WTC11 (cell line): Measurements from ENCODE around the gene CLDN9. TPM values are rescaled to one million over a fixed set of nuclear protein-coding genes. Genes with fewer than 3 reads are reported as not detected.
A peak's percentile ranks its signal among the peaks of the same experiment; 100 is the strongest.

Experiments
- ATAC-seq: fragments of 200-7000 bp; cut with Tn5 transposase; 2 replicates; pipeline ENCODE4 v1.10.0; 2021; ENCODE audit warnings: mild to moderate bottlenecking, moderate library complexity
- CTCF ChIA-PET: fragments of 300-600 bp; sonication (Branson Sonifier 250); formaldehyde crosslinking; loops from one replicate; lab custom pipeline; 2021; ENCODE audit warnings: antibody characterized with exemption; lab: Charles Lee
- POLR2A ChIA-PET: fragments of 350-600 bp; sonication (Branson Sonifier 250); formaldehyde crosslinking; loops from one replicate; lab custom pipeline; 2021; ENCODE audit warnings: antibody characterized with exemption; lab: Charles Lee
- DNase-seq: peaks from one replicate; pipeline ENCODE4 v3.0.0; 2021; ENCODE audit warnings: low spot score
- H3K27ac Mint-ChIP-seq: 2 replicates; pipeline ENCODE4 v1.8.0; 2021; ENCODE audit warnings: mixed read lengths
- H3K27me3 Mint-ChIP-seq: 2 replicates; pipeline ENCODE4 v1.8.0; 2021; ENCODE audit warnings: low read depth, mild to moderate bottlenecking, moderate library complexity, mixed read lengths
- H3K36me3 Mint-ChIP-seq: 2 replicates; pipeline ENCODE4 v1.8.0; 2021; ENCODE audit warnings: mixed read lengths
- H3K4me1 Mint-ChIP-seq: 2 replicates; pipeline ENCODE4 v1.8.0; 2022; ENCODE audit warnings: mixed read lengths
- H3K4me3 Mint-ChIP-seq: 2 replicates; pipeline ENCODE4 v1.8.0; 2021; ENCODE audit warnings: mild to moderate bottlenecking, moderate library complexity, mixed read lengths
- H3K9me3 Mint-ChIP-seq: 2 replicates; pipeline ENCODE4 v1.8.0; 2021; ENCODE audit warnings: mixed read lengths
- ATF1 ChIP-seq: sonication (generic); formaldehyde crosslinking; IDR thresholded peaks from 2 replicates; pipeline ENCODE4 v1.8.1; 2023; ENCODE audit warnings: mild to moderate bottlenecking, moderate library complexity, missing genetic modification reagents
- CREB1 ChIP-seq: sonication (generic); formaldehyde crosslinking; IDR thresholded peaks from 2 replicates; pipeline ENCODE4 v1.8.0; 2023; ENCODE audit warnings: mild to moderate bottlenecking, missing genetic modification reagents
- EMX1 ChIP-seq: fragments of 250-450 bp; sonication (Bioruptor Pico); IDR thresholded peaks from 2 replicates; pipeline ENCODE4 v1.8.0; 2021; ENCODE audit warnings: mild to moderate bottlenecking
- ESRRA ChIP-seq: sonication (generic); formaldehyde crosslinking; IDR thresholded peaks from 2 replicates; pipeline ENCODE4 v1.8.1; 2022; ENCODE audit warnings: mild to moderate bottlenecking, missing genetic modification reagents, borderline replicate concordance
- ETV6 ChIP-seq: sonication (generic); formaldehyde crosslinking; IDR thresholded peaks from 2 replicates; pipeline ENCODE4 v1.8.1; 2022; ENCODE audit warnings: mild to moderate bottlenecking, missing genetic modification reagents
- FOXK1 ChIP-seq: sonication (generic); formaldehyde crosslinking; IDR thresholded peaks from 2 replicates; pipeline ENCODE4 v1.8.0; 2022; ENCODE audit warnings: mild to moderate bottlenecking, moderate library complexity, missing genetic modification reagents
- GABPB1 ChIP-seq: sonication (generic); formaldehyde crosslinking; IDR thresholded peaks from 2 replicates; pipeline ENCODE4 v1.8.1; 2023; ENCODE audit warnings: mild to moderate bottlenecking, missing genetic modification reagents
- GRHL2 ChIP-seq: fragments of 250-450 bp; sonication (Bioruptor Pico); IDR thresholded peaks from 2 replicates; pipeline ENCODE4 v1.8.0; 2022; ENCODE audit warnings: mild to moderate bottlenecking, moderate library complexity; ENCODE audit not compliant: insufficient replicate concordance, severe bottlenecking
- JUN ChIP-seq: sonication (generic); formaldehyde crosslinking; IDR thresholded peaks from 2 replicates; pipeline ENCODE4 v1.8.0; 2023; ENCODE audit warnings: mild to moderate bottlenecking, missing genetic modification reagents
- NFATC4 ChIP-seq: fragments of 250-450 bp; sonication (Bioruptor Pico); IDR thresholded peaks from 2 replicates; pipeline ENCODE4 v1.9.0; 2021; ENCODE audit warnings: mild to moderate bottlenecking
- NR2C2 ChIP-seq: sonication (generic); formaldehyde crosslinking; IDR thresholded peaks from 2 replicates; pipeline ENCODE4 v1.8.0; 2022; ENCODE audit warnings: mild to moderate bottlenecking, missing genetic modification reagents
- TEAD4 ChIP-seq: sonication (generic); formaldehyde crosslinking; IDR thresholded peaks from 2 replicates; pipeline ENCODE4 v1.8.0; 2022; ENCODE audit warnings: mild to moderate bottlenecking, missing genetic modification reagents
- TP53 ChIP-seq: sonication (generic); formaldehyde crosslinking; IDR thresholded peaks from 2 replicates; pipeline ENCODE4 v1.8.1; 2023; ENCODE audit warnings: mild to moderate bottlenecking, missing genetic modification reagents
- ZNF263 ChIP-seq: sonication (generic); formaldehyde crosslinking; IDR thresholded peaks from 2 replicates; pipeline ENCODE4 v1.8.1; 2022; ENCODE audit warnings: low read depth, mild to moderate bottlenecking, moderate library complexity, missing genetic modification reagents
- ZNF416 ChIP-seq: fragments of 250-450 bp; sonication (Bioruptor Pico); IDR thresholded peaks from 2 replicates; pipeline ENCODE4 v1.9.0; 2021; ENCODE audit warnings: mild to moderate bottlenecking, inconsistent platforms
- ZNF423 ChIP-seq: fragments of 250-450 bp; sonication (Bioruptor Pico); IDR thresholded peaks from 2 replicates; pipeline ENCODE4 v2.1.2; 2022; ENCODE audit warnings: mild to moderate bottlenecking, moderate library complexity
- total RNA-seq: library from RNA; stranded (reverse); gene quantifications from 3 replicates; pipeline ENCODE4 v1.2.3, GENCODE V29; 2021
- TF ChIP-seq, protein P1 (sequence below): fragments of 250-450 bp; sonication (Bioruptor Pico); IDR thresholded peaks from 2 replicates; pipeline ENCODE4 v1.9.0; 2021; ENCODE audit warnings: mild to moderate bottlenecking, borderline replicate concordance
- TF ChIP-seq, protein P2 (sequence below): sonication (generic); formaldehyde crosslinking; IDR thresholded peaks from 2 replicates; pipeline ENCODE4 v1.8.1; 2022; ENCODE audit warnings: mild to moderate bottlenecking, moderate library complexity, missing genetic modification reagents
- TF ChIP-seq, protein P3 (sequence below): sonication (generic); formaldehyde crosslinking; IDR thresholded peaks from 2 replicates; pipeline ENCODE4 v1.8.0; 2023; ENCODE audit warnings: missing genetic modification reagents, mild to moderate bottlenecking, borderline replicate concordance
- TF ChIP-seq, protein P4 (sequence below): fragments of 250-450 bp; sonication (Bioruptor Pico); IDR thresholded peaks from 2 replicates; pipeline ENCODE4 v2.1.2; 2022; ENCODE audit warnings: mild to moderate bottlenecking, moderate library complexity

Gene CLDN9
- total RNA-seq, 1 experiment from 2014 or later: 0.92 TPM

DNA sequence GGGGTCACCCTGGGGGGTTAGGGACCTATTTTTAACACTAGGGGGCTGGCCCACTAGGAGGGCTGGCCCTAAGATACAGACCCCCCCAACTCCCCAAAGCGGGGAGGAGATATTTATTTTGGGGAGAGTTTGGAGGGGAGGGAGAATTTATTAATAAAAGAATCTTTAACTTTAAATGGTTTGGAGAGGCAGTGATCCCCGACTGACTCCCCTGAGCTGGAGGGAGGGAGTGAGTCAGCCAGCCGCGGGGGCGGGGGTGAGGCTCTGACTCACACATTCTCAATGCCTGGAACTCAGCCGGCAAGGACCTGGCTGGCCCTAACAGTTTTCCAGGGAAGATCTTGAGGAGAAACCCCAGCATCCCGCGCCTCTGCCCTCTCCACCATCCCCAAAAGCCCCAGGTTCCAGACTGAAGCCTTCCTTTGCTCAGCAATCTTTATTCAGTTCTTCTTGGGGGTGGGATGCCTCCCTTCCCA lies 9.5 kb downstream of the CLDN9 start:
- Mint-ChIP-seq H3K9me3 (no peaks in the 10 kb centered on the region), H3K36me3 (peaks cover 18% of the 10 kb centered on the region), H3K27me3 (peaks cover 2% of the 10 kb centered on the region; the same call in 1 of the 2 replicates), H3K4me1 (peaks cover 38% of the 10 kb centered on the region), H3K27ac (peak overlapping the region; percentile 99), H3K4me3 (peak overlapping the region; percentile 86)
- no peak for ATAC-seq
- POLR2A ChIA-PET: interaction anchor here (0.8 to 17.1 kb wide), 8 partner anchors 7 to 77 kb away, joined by 3 to 502 read pairs (median 6); partner anchors contain the start of genes CLDN9 and ZSCAN10
- TF ChIP-seq, protein P1, sequence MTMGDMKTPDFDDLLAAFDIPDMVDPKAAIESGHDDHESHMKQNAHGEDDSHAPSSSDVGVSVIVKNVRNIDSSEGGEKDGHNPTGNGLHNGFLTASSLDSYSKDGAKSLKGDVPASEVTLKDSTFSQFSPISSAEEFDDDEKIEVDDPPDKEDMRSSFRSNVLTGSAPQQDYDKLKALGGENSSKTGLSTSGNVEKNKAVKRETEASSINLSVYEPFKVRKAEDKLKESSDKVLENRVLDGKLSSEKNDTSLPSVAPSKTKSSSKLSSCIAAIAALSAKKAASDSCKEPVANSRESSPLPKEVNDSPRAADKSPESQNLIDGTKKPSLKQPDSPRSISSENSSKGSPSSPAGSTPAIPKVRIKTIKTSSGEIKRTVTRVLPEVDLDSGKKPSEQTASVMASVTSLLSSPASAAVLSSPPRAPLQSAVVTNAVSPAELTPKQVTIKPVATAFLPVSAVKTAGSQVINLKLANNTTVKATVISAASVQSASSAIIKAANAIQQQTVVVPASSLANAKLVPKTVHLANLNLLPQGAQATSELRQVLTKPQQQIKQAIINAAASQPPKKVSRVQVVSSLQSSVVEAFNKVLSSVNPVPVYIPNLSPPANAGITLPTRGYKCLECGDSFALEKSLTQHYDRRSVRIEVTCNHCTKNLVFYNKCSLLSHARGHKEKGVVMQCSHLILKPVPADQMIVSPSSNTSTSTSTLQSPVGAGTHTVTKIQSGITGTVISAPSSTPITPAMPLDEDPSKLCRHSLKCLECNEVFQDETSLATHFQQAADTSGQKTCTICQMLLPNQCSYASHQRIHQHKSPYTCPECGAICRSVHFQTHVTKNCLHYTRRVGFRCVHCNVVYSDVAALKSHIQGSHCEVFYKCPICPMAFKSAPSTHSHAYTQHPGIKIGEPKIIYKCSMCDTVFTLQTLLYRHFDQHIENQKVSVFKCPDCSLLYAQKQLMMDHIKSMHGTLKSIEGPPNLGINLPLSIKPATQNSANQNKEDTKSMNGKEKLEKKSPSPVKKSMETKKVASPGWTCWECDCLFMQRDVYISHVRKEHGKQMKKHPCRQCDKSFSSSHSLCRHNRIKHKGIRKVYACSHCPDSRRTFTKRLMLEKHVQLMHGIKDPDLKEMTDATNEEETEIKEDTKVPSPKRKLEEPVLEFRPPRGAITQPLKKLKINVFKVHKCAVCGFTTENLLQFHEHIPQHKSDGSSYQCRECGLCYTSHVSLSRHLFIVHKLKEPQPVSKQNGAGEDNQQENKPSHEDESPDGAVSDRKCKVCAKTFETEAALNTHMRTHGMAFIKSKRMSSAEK (CRISPR knock-in tag): no peak
- TF ChIP-seq JUN: no peak
- no peak for TF ChIP-seq GRHL2 (CRISPR knock-in tag)
- 0 out of 2 replicates have a peak, but pooled peaks have one; percentile 41 for TF ChIP-seq TEAD4 (CRISPR knock-in tag)
- 0 out of 2 replicates have a peak, but pooled peaks have one; percentile 24 for TF ChIP-seq ETV6
- no peak for TF ChIP-seq ZNF423 (CRISPR knock-in tag)
- CTCF ChIA-PET: interaction anchor here (0.9 to 8.6 kb wide), 9 partner anchors 8 to 39 kb away, joined by 3 to 360 read pairs (median 6); partner anchors contain the start of gene CLDN9
- peak; percentile 84 for DNase-seq

DNA sequence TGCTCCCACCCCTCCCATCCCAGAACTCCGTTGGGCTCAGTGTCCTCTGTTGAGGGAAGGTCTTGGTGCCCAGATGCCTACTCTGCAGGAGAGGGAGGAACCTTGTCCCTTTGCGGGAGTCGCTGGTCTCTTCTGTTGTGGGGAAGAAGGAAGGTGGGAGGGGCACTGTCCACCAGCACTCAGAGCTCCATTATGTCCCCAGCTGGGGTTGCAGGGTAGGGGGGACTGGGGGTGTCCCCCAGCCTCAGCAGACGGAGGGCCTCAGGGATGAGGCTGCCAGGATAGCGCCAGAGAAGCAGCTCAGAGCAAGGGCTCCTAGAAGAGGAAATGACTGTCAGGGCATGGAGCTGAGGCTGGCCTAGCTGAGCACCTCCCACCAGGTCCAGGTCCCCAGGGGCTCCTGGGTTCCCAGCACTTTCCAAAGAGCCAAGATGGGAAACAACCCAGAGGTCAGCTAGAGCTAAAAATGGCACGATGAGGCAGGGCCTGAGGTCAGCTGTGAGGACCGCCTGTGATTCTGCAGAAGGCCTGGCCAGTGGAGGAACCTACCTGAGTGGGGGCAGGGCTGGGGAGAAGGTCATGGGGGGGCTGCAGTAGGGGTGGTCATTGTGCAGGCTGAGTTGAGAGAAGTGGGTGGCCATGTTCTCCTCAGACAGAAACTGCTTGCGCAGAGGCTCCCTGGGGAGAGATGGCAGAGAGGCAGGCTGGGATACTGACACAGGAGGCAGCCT lies 10.1 kb downstream of the CLDN9 start:
- no peak for DNase-seq

DNA sequence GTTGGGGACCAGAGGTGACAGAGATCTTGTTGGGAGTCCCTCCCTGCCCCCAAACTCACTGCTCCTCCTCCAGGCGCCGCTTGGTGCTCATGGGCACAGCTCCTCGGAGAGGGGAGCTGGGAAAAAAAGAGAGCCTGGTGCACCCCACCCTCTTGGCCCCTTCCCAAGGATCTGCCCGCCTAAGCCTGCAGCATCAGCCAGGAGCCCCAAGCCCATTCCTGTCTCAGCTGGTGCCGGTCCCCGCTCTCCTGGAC lies 10.6 kb downstream of the CLDN9 start:
- ATAC-seq: no peak
- peak overlapping the region; percentile 99 for H3K27ac Mint-ChIP-seq
- H3K36me3 Mint-ChIP-seq: peaks cover 18% of the 10 kb centered on the region
- peak overlapping the region; percentile 86 for H3K4me3 Mint-ChIP-seq
- DNase-seq: no peak
- POLR2A ChIA-PET: interaction anchor here (0.6 to 17.1 kb wide), 6 partner anchors 9 to 1230 kb away, joined by 3 to 502 read pairs (median 4); partner anchors contain the start of genes CLDN9 and ZSCAN10
- H3K27me3 Mint-ChIP-seq: peaks cover 2% of the 10 kb centered on the region; the same call in 1 of the 2 replicates
- CTCF ChIA-PET: interaction anchor here (0.7 to 8.6 kb wide), 10 partner anchors 8 to 127 kb away, joined by 3 to 360 read pairs (median 6); partner anchors contain the start of genes CLDN9 and FLYWCH1
- no peaks in the 10 kb centered on the region for H3K9me3 Mint-ChIP-seq
- H3K4me1 Mint-ChIP-seq: peaks cover 40% of the 10 kb centered on the region
- TF ChIP-seq ZNF416 (0 out of 2 replicates have a peak, but pooled peaks have one; percentile 51), ZNF263 (CRISPR knock-in tag) (0 out of 2 replicates have a peak, but pooled peaks have one; percentile 44), EMX1 (CRISPR knock-in tag) (peak; percentile 22; the same call in 1 of the 2 replicates)
- TF ChIP-seq, protein P2, sequence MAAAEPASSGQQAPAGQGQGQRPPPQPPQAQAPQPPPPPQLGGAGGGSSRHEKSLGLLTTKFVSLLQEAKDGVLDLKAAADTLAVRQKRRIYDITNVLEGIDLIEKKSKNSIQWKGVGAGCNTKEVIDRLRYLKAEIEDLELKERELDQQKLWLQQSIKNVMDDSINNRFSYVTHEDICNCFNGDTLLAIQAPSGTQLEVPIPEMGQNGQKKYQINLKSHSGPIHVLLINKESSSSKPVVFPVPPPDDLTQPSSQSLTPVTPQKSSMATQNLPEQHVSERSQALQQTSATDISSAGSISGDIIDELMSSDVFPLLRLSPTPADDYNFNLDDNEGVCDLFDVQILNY (CRISPR knock-in tag): no peak
- TF ChIP-seq, protein P3, sequence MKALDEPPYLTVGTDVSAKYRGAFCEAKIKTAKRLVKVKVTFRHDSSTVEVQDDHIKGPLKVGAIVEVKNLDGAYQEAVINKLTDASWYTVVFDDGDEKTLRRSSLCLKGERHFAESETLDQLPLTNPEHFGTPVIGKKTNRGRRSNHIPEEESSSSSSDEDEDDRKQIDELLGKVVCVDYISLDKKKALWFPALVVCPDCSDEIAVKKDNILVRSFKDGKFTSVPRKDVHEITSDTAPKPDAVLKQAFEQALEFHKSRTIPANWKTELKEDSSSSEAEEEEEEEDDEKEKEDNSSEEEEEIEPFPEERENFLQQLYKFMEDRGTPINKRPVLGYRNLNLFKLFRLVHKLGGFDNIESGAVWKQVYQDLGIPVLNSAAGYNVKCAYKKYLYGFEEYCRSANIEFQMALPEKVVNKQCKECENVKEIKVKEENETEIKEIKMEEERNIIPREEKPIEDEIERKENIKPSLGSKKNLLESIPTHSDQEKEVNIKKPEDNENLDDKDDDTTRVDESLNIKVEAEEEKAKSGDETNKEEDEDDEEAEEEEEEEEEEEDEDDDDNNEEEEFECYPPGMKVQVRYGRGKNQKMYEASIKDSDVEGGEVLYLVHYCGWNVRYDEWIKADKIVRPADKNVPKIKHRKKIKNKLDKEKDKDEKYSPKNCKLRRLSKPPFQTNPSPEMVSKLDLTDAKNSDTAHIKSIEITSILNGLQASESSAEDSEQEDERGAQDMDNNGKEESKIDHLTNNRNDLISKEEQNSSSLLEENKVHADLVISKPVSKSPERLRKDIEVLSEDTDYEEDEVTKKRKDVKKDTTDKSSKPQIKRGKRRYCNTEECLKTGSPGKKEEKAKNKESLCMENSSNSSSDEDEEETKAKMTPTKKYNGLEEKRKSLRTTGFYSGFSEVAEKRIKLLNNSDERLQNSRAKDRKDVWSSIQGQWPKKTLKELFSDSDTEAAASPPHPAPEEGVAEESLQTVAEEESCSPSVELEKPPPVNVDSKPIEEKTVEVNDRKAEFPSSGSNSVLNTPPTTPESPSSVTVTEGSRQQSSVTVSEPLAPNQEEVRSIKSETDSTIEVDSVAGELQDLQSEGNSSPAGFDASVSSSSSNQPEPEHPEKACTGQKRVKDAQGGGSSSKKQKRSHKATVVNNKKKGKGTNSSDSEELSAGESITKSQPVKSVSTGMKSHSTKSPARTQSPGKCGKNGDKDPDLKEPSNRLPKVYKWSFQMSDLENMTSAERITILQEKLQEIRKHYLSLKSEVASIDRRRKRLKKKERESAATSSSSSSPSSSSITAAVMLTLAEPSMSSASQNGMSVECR (CRISPR knock-in tag): no peak
- TF ChIP-seq, protein P4, sequence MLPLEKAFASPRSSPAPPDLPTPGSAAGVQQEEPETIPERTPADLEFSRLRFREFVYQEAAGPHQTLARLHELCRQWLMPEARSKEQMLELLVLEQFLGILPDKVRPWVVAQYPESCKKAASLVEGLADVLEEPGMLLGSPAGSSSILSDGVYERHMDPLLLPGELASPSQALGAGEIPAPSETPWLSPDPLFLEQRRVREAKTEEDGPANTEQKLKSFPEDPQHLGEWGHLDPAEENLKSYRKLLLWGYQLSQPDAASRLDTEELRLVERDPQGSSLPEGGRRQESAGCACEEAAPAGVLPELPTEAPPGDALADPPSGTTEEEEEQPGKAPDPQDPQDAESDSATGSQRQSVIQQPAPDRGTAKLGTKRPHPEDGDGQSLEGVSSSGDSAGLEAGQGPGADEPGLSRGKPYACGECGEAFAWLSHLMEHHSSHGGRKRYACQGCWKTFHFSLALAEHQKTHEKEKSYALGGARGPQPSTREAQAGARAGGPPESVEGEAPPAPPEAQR: no peak

More for the DNA sequence above, 10.1 kb downstream of the CLDN9 start:
- TF ChIP-seq TP53 (no peak), ESRRA (CRISPR knock-in tag) (peak; percentile 35; the same call in 1 of the 2 replicates), GABPB1 (CRISPR knock-in tag) (0 out of 2 replicates have a peak, but pooled peaks have one; percentile 16), NFATC4 (CRISPR knock-in tag) (peak; percentile 75), NR2C2 (CRISPR knock-in tag) (0 out of 2 replicates have a peak, but pooled peaks have one; percentile 12), ATF1 (no peak), CREB1 (CRISPR knock-in tag) (peak; percentile 57; the same call in 1 of the 2 replicates), FOXK1 (CRISPR knock-in tag) (0 out of 2 replicates have a peak, but pooled peaks have one; percentile 13)
- ChIA-PET POLR2A (interaction anchor here (0.6 to 17.1 kb wide), 7 partner anchors 9 to 1231 kb away, joined by 3 to 502 read pairs (median 4); partner anchors contain the start of genes CLDN9 and ZSCAN10), CTCF (interaction anchor here (0.7 to 8.6 kb wide), 11 partner anchors 9 to 128 kb away, joined by 3 to 360 read pairs (median 6); partner anchors contain the start of genes CLDN9 and FLYWCH1)
- Mint-ChIP-seq H3K27me3 (peaks cover 2% of the 10 kb centered on the region; the same call in 1 of the 2 replicates), H3K4me1 (peaks cover 41% of the 10 kb centered on the region), H3K9me3 (no peaks in the 10 kb centered on the region), H3K36me3 (peaks cover 18% of the 10 kb centered on the region), H3K4me3 (peak overlapping the region; percentile 86), H3K27ac (peak overlapping the region; percentile 99)
- no peak for ATAC-seq
